H1 (cell line): ENCODE measurements around the gene FAM219A. TPM values are rescaled to one million over a fixed set of nuclear protein-coding genes. Genes with fewer than 3 reads are reported as not detected.
"Not testable (repeated sequence)": the region's sequence is repeated elsewhere in the genome, so short reads cannot be mapped to it uniquely, and the experiment has no call there.

ENCODE experiments used
- CTCF ChIA-PET: fragments of 300-600 bp; sonication (Branson Sonifier 250); formaldehyde crosslinking; loops from one replicate; lab custom pipeline; 2021; ENCODE audit not compliant: partially characterized antibody; lab: Charles Lee
- POLR2A ChIA-PET: fragments of 300-600 bp; sonication (Branson Sonifier 250); formaldehyde crosslinking; loops from one replicate; lab custom pipeline; 2021; ENCODE audit warnings: inconsistent platforms; ENCODE audit not compliant: partially characterized antibody; lab: Charles Lee
- DNase-seq, 2 experiments: peaks; one replicate each; pipeline versions ENCODE4 v3.0.0 to v3.0.0-alpha.2; 2010 to 2022; ENCODE audit warnings: low spot score in 2 of 2, low read depth in 1 of 2, mixed read lengths in 1 of 2
- FAIRE-seq: peaks from 2 replicates; lab custom pipeline; 2011; peaks lifted over from hg19 to GRCh38; lab: Jason Lieb, UNC
- H2AFZ ChIP-seq: 2 replicates; pipeline ENCODE4 v1.8.1; 2012; ENCODE audit warnings: low read length, inconsistent platforms
- H2AK5ac ChIP-seq: 2 replicates; pipeline ENCODE4 v1.6.1; 2013; ENCODE audit warnings: low read depth, low read length
- H2BK120ac ChIP-seq: replicated peaks from 2 replicates; pipeline ENCODE3; 2013; ENCODE audit warnings: low read depth, low read length, inconsistent platforms
- H2BK12ac ChIP-seq: 2 replicates; pipeline ENCODE4 v1.6.1; 2013; ENCODE audit warnings: low read depth, low read length
- H2BK15ac ChIP-seq: 2 replicates; pipeline ENCODE4 v1.6.1; 2013; ENCODE audit warnings: low read length
- H2BK20ac ChIP-seq: 2 replicates; pipeline ENCODE4 v1.6.1; 2013; ENCODE audit warnings: low read length
- H2BK5ac ChIP-seq: 2 replicates; pipeline ENCODE4 v1.6.1; 2013; ENCODE audit warnings: low read depth, low read length
- H3K14ac ChIP-seq: 2 replicates; pipeline ENCODE4 v1.6.1; 2013; ENCODE audit warnings: inconsistent platforms; ENCODE audit not compliant: insufficient read length
- H3K18ac ChIP-seq: 2 replicates; pipeline ENCODE4 v1.6.1; 2013; ENCODE audit warnings: low read length; ENCODE audit errors: extremely low read depth
- H3K23ac ChIP-seq: 2 replicates; pipeline ENCODE4 v1.6.1; 2013; ENCODE audit warnings: inconsistent platforms; ENCODE audit not compliant: insufficient read length
- H3K23me2 ChIP-seq: 2 replicates; pipeline ENCODE4 v1.6.1; 2013; ENCODE audit warnings: low read depth, low read length
- H3K27ac ChIP-seq: 2 replicates; pipeline ENCODE4 v1.6.1; 2011; ENCODE audit warnings: low read depth, low read length, inconsistent platforms
- H3K27me3 ChIP-seq, 4 experiments: replicated peaks in 1 of 4; 1 replicate in 1 of 4; 2 replicates in 3 of 4; pipeline versions ENCODE4 v1.6.1 to v1.8.1; 2011 to 2013; ENCODE audit warnings: low read length in 3 of 4, mild to moderate bottlenecking in 3 of 4, inconsistent platforms in 2 of 4, mixed read lengths in 2 of 4, moderate library complexity in 1 of 4; ENCODE audit not compliant: control insufficient read depth in 3 of 4, insufficient read depth in 3 of 4; ENCODE audit errors: extremely low read depth in 1 of 4
- H3K36me3 ChIP-seq, 4 experiments: 2 replicates each; pipeline versions ENCODE4 v1.6.1 to v1.8.1; 2011 to 2013; ENCODE audit warnings: mild to moderate bottlenecking in 4 of 4, low read length in 3 of 4, moderate library complexity in 2 of 4, control low read depth in 1 of 4, inconsistent platforms in 1 of 4; ENCODE audit not compliant: insufficient read depth in 4 of 4, control insufficient read depth in 2 of 4
- H3K4ac ChIP-seq: replicated peaks from 2 replicates; pipeline ENCODE3; 2013; ENCODE audit warnings: low read length, low read depth, mixed read lengths, inconsistent platforms; ENCODE audit not compliant: insufficient read length
- H3K4me1 ChIP-seq, 4 experiments: replicated peaks in 1 of 4; 1 replicate in 1 of 4; 2 replicates in 3 of 4; pipeline versions ENCODE4 v1.6.1 to v1.8.1; 2011 to 2013; ENCODE audit warnings: low read length in 3 of 4, inconsistent platforms in 2 of 4, mixed read lengths in 1 of 4; ENCODE audit not compliant: insufficient read depth in 4 of 4, control insufficient read depth in 3 of 4
- H3K4me2 ChIP-seq, 2 experiments: 2 replicates each; pipeline versions ENCODE4 v1.6.1 to v1.8.1; 2011 to 2013; ENCODE audit warnings: low read depth in 2 of 2, low read length in 2 of 2, control low read depth in 1 of 2, inconsistent platforms in 1 of 2, mild to moderate bottlenecking in 1 of 2; ENCODE audit not compliant: insufficient read depth in 1 of 2
- H3K4me3 ChIP-seq, 4 experiments: fragments of 200-600, 300-600 bp in 1 of 4; sonication (generic), shearing (Covaris generic), sonication (Bioruptor Twin) in 1 of 4; 2 replicates each; pipeline versions ENCODE4 v1.5.1 to v1.8.1; 2011 to 2016; ENCODE audit warnings: low read length in 4 of 4, low read depth in 3 of 4, control low read depth in 2 of 4, inconsistent platforms in 2 of 4, mild to moderate bottlenecking in 2 of 4, mixed read lengths in 1 of 4, moderate library complexity in 1 of 4; ENCODE audit not compliant: insufficient read depth in 2 of 4; ENCODE audit errors: extremely low read depth in 1 of 4
- H3K56ac ChIP-seq: replicated peaks from 2 replicates; pipeline ENCODE3; 2013; ENCODE audit warnings: low read depth, mild to moderate bottlenecking, mixed read lengths, low read length, inconsistent platforms; ENCODE audit not compliant: insufficient read length
- H3K79me1 ChIP-seq: 2 replicates; pipeline ENCODE4 v1.6.1; 2013; ENCODE audit warnings: low read depth, low read length, control low read depth
- H3K79me2 ChIP-seq, 2 experiments: 2 replicates each; pipeline versions ENCODE4 v1.6.1 to v1.8.1; 2012 to 2013; ENCODE audit warnings: low read length in 2 of 2, mild to moderate bottlenecking in 2 of 2, inconsistent platforms in 1 of 2; ENCODE audit not compliant: insufficient read depth in 2 of 2, control insufficient read depth in 1 of 2
- H3K9ac ChIP-seq, 4 experiments: replicated peaks in 1 of 4; 1 replicate in 1 of 4; 2 replicates in 3 of 4; pipeline versions ENCODE4 v1.6.1 to v1.8.1; 2011 to 2013; ENCODE audit warnings: low read depth in 3 of 4, low read length in 3 of 4, control low read depth in 2 of 4, mild to moderate bottlenecking in 2 of 4, moderate library complexity in 2 of 4, inconsistent platforms in 1 of 4; ENCODE audit errors: extremely low read depth in 1 of 4
- H3K9me3 ChIP-seq, 2 experiments: 2 replicates each; pipeline versions ENCODE4 v1.6.1 to v1.8.1; 2012 to 2013; ENCODE audit warnings: mild to moderate bottlenecking in 2 of 2, moderate library complexity in 2 of 2, control low read depth in 1 of 2, inconsistent platforms in 1 of 2, low read depth in 1 of 2, low read length in 1 of 2, mixed read lengths in 1 of 2; ENCODE audit not compliant: insufficient read depth in 2 of 2
- H4K20me1 ChIP-seq, 2 experiments: replicated peaks in 1 of 2; 2 replicates each; pipeline versions ENCODE3 to v1.8.1; 2011 to 2013; ENCODE audit warnings: inconsistent platforms in 2 of 2, low read length in 2 of 2, mild to moderate bottlenecking in 1 of 2; ENCODE audit not compliant: insufficient read depth in 2 of 2, control insufficient read depth in 1 of 2
- H4K5ac ChIP-seq: 2 replicates; pipeline ENCODE4 v1.6.1; 2013; ENCODE audit warnings: low read length, low read depth, mixed read lengths, inconsistent platforms; ENCODE audit not compliant: insufficient read length
- H4K8ac ChIP-seq: 2 replicates; pipeline ENCODE4 v1.8.0; 2013; ENCODE audit warnings: mild to moderate bottlenecking, moderate library complexity, low read length, inconsistent platforms; ENCODE audit not compliant: insufficient read depth; ENCODE audit errors: extremely low read depth
- H4K91ac ChIP-seq: replicated peaks from 2 replicates; pipeline ENCODE3; 2013; ENCODE audit warnings: low read length, mixed read lengths, inconsistent platforms; ENCODE audit not compliant: insufficient read length
- WGBS, 2 experiments: shearing (Covaris generic) in 1 of 2; methylation state at CpG; one replicate each; pipeline versions ENCODE4 v1.1.6 to v1.1.7; 2013 to 2015; ENCODE audit warnings: low lambda C conversion rate in 2 of 2, mixed read lengths in 2 of 2, inconsistent platforms in 1 of 2, low coverage in 1 of 2, missing lambda C conversion rate in 1 of 2; ENCODE audit not compliant: insufficient replicate concordance in 2 of 2, insufficient coverage in 1 of 2, insufficient read length in 1 of 2; ENCODE audit errors: extremely low coverage in 1 of 2, missing lambda C conversion rate in 1 of 2; 5-methylcytosine and 5-hydroxymethylcytosine counted together
- polyA plus RNA-seq, 7 experiments: library from polyadenylated mRNA; depleted of rRNA in 3 of 7; stranded (reverse) in 5 of 7; unstranded in 2 of 7; fragments of >200 nt in 5 of 7; fragments of 200-250 nt in 2 of 7; gene quantifications; 1 replicate in 5 of 7; 2 replicates in 1 of 7; 4 replicates in 1 of 7; pipeline versions ENCODE4 v1.2.1 to v1.2.3, GENCODE V29; 2011 to 2013; ENCODE audit warnings: missing spikeins in 2 of 7, mixed read lengths in 2 of 7
- total RNA-seq: library from RNA; stranded (reverse); fragmentation: NEBNext Ultra II Directional; extraction: Animal tissue kit (Norgen Biotek cat#: 25700); gene quantifications from 2 replicates; pipeline ENCODE4 v1.2.1, GENCODE V29; 2021

FAM219A gene
- total and polyA plus RNA-seq, 2 of the 8 experiments (the other 6 are each of a cell fraction or from before 2014, with no cell fraction given): 7.7 to 10.4 TPM

DNA sequence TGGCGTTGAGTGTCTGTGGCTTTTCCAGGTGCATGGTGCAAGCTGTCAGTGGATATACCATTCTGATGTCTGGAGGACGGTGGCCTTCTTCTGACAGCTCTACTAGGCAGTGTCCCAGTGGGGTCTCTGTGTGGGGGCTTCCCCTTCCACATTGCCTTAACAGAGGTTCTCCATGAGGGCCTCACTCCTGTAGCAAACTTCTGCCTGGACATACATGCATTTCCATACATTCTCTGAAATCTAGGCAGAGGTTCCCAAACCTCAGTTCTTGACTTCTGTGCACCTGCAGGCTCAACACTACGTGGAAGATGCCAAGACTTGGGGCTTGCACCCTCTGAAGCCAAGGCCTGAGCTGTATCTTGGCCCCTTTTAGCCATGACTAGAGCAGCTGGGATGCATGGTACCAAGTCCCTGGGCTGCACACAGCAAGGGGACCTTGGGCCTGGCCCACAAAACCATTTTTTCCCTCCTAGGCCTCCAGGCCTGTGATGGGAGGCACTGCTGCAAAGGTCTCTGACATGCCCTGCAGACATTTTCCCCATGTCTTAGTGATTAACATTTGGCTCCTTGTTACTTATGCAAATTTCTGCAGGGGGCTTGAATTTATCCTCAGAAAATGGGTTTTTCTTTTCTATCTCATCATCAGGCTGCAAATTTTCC, 90.5 kb downstream of the FAM219A start:
- H2BK20ac ChIP-seq, H3K23me2 ChIP-seq, H3K9ac ChIP-seq, H2BK12ac ChIP-seq, H3K79me1 ChIP-seq, H4K91ac ChIP-seq, H3K4me2 ChIP-seq, H3K27ac ChIP-seq, H3K18ac ChIP-seq, H3K14ac ChIP-seq, H2AFZ ChIP-seq, H3K9me3 ChIP-seq, H3K23ac ChIP-seq, DNase-seq, H2BK15ac ChIP-seq, H3K79me2 ChIP-seq, H2BK120ac ChIP-seq, H4K5ac ChIP-seq, H3K27me3 ChIP-seq, FAIRE-seq, H2AK5ac ChIP-seq, H3K56ac ChIP-seq, H3K4ac ChIP-seq, H4K20me1 ChIP-seq, H2BK5ac ChIP-seq, POLR2A ChIA-PET, H4K8ac ChIP-seq, H3K36me3 ChIP-seq, H3K4me3 ChIP-seq: not testable (repeated sequence)
- WGBS, 2 experiments: 81% methylated on average over 3 of the region's 3 CpGs; no CpG with 5 or more reads in 1 of the 2 experiments
- H3K4me1 ChIP-seq: peaks cover 7 to 18% (median 10%) of the 10 kb centered on the region in 4 experiments; a peak in 6 of 7 replicates
- CTCF ChIA-PET: interaction anchor here (10.6 to 19.4 kb wide), 2 partner anchors 9 to 30 kb away, joined by 83 to 350 read pairs; partner anchors contain the start of gene MYORG
